ENCODE measurements around the gene CNKSR3. TPM values are rescaled to one million over a fixed set of nuclear protein-coding genes. Genes with fewer than 3 reads are reported as not detected.

Gene CNKSR3
- total RNA-seq, 2 donors from 2014 or later: 5.9 to 8.0 TPM

DNA sequence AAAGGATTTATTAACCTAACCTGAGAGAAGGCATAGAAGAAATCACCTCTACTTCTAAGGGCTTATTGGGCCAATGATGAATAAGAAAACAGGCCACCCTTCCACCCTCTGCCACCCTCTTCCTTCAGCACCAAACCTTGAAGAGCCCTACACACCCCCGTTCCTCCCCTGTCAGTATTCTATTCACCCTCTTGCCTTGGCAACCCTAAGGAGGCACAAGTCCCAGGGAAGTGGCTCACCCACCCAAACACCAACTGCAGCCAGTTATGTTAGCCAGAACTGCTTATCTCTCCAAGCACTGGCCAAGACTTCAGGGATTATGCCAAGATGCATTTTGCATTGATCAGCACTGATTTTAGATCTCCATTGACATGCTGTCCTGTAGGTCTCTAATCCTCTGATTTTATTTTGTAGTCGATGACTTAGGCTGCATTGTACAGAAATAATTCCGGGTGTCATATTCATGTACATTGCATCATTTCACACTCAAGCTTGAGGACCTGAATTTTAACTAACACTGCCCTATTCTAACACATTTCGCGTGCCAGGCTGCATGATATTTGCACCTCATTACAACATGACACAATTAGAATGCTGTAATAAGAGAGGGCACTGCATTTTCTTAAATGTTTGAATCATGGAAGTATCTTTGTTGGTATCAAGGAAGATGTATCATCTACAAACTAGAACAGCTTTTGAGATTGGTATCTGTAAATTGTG lies 15.7 kb downstream of the CNKSR3 start:
- Mint-ChIP-seq H3K27ac (no peak overlapping the region), H3K4me3 (no peak overlapping the region), H3K36me3 (ENCODE audit: low read depth) (peaks cover 6% of the 10 kb centered on the region), H3K27me3 (ENCODE audit: insufficient read depth) (no peaks in the 10 kb centered on the region), H3K9me3 (no peaks in the 10 kb centered on the region), H3K4me1 (no peaks in the 10 kb centered on the region)
- no peaks in the 10 kb centered on the region for H3K4me1 ChIP-seq (ENCODE audit: control insufficient read depth, insufficient read depth, low read length)
- H3K27me3 ChIP-seq (ENCODE audit: control insufficient read depth, insufficient read depth, low read length, poor library complexity, severe bottlenecking): no peaks in the 10 kb centered on the region
- H3K36me3 ChIP-seq (ENCODE audit: control insufficient read depth, insufficient read depth, low read length): no peaks in the 10 kb centered on the region
- 69 to 89% methylated on average over 2 to 5 of the region's 5 CpGs for WGBS, 2 experiments (ENCODE audit: insufficient coverage in 1 of 2, insufficient read length in 1 of 2)
- H3K9me3 ChIP-seq (ENCODE audit: control insufficient read depth, low read length): no peaks in the 10 kb centered on the region
- H3K4me3 ChIP-seq (ENCODE audit: low read length): no peak overlapping the region
- DNase-seq: no peak
- TF ChIP-seq, protein P1, sequence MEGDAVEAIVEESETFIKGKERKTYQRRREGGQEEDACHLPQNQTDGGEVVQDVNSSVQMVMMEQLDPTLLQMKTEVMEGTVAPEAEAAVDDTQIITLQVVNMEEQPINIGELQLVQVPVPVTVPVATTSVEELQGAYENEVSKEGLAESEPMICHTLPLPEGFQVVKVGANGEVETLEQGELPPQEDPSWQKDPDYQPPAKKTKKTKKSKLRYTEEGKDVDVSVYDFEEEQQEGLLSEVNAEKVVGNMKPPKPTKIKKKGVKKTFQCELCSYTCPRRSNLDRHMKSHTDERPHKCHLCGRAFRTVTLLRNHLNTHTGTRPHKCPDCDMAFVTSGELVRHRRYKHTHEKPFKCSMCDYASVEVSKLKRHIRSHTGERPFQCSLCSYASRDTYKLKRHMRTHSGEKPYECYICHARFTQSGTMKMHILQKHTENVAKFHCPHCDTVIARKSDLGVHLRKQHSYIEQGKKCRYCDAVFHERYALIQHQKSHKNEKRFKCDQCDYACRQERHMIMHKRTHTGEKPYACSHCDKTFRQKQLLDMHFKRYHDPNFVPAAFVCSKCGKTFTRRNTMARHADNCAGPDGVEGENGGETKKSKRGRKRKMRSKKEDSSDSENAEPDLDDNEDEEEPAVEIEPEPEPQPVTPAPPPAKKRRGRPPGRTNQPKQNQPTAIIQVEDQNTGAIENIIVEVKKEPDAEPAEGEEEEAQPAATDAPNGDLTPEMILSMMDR (conservative IDR thresholded peaks at IDR 0.05): no peak
- no peak overlapping the region for H3K27ac ChIP-seq (ENCODE audit: low read depth, low read length)
- no peak overlapping the region for H3K9ac ChIP-seq (ENCODE audit: extremely low read depth, low read length, poor library complexity, severe bottlenecking)

DNA sequence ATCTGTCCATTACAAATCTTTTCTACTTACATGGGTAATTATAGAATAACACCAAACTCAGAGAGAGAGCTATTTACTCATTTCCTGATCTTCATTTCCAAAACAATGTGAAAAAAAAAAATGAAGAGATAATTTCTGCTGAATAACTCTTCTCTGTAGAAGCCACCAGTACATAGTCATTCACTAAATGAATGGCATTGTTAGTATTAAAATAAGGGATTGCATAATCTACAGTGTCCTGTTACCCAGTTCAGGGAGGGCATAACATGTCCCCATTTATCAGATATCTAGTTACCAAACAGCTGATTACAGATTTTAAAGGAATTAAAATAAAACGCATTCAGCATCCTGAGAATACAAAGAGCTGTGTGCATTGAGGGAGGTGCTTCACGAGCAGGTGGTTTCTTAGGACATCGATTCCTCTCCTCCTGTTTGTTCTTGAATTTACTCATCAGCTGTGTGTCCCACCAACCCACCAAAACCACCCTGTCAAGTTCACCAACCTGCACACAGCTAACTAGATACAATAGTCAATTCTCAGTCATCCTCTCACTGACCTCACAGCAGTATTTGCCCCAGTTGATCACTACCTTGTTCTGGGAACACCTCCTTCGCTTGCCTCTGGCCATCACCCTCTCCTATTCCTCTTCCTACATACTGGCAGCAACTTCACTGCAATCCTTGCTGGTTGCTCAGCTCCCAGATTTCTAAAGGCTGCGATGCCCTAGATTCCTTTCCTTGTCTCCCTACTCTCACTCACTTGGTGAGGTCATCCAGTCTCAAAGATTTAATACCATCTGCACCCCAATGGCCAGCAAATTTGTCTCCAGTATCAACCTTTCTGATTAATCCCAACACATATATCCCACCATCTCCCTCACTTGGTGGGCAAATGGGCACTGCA lies 18.7 kb downstream of the CNKSR3 start:
- Mint-ChIP-seq H3K36me3 (ENCODE audit: low read depth) (peaks cover 6% of the 10 kb centered on the region), H3K4me3 (no peak overlapping the region), H3K27ac (no peak overlapping the region), H3K9me3 (no peaks in the 10 kb centered on the region), H3K27me3 (ENCODE audit: insufficient read depth) (no peaks in the 10 kb centered on the region), H3K4me1 (no peaks in the 10 kb centered on the region)
- H3K4me1 ChIP-seq (ENCODE audit: control insufficient read depth, insufficient read depth, low read length): no peaks in the 10 kb centered on the region
- no peak for DNase-seq
- TF ChIP-seq, protein P1 (conservative IDR thresholded peaks at IDR 0.05): no peak
- 94 to 100% methylated on average over 2 to 5 of the region's 5 CpGs for WGBS, 2 experiments (ENCODE audit: insufficient coverage in 1 of 2, insufficient read length in 1 of 2)
- no peaks in the 10 kb centered on the region for H3K27me3 ChIP-seq (ENCODE audit: control insufficient read depth, insufficient read depth, low read length, poor library complexity, severe bottlenecking)
- H3K27ac ChIP-seq (ENCODE audit: low read depth, low read length): no peak overlapping the region
- H3K9ac ChIP-seq (ENCODE audit: extremely low read depth, low read length, poor library complexity, severe bottlenecking): no peak overlapping the region
- H3K9me3 ChIP-seq (ENCODE audit: control insufficient read depth, low read length): no peaks in the 10 kb centered on the region
- H3K36me3 ChIP-seq (ENCODE audit: control insufficient read depth, insufficient read depth, low read length): no peaks in the 10 kb centered on the region
- H3K4me3 ChIP-seq (ENCODE audit: low read length): no peak overlapping the region

DNA sequence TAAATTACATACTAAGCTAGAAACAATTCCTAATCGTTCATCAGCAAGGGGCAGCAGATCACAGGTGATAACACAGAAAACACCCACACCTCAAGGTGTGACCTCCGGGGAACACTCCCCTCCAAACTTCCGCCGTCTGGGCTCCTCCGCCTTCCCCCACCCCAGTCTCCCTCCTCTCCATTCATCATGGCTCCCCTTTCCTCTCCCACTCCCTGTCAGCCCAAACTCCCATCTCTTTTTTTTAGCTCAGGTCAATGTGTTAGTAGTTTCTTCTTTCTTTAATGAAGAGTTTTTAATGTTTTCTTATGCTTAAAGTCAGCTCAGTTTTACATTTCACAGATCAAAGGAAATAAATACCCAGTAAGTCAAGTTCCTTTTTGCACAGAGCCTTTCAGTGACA lies 20.7 kb downstream of the CNKSR3 start:
- Histone ChIP-seq H3K27ac (ENCODE audit: low read depth, low read length) (no peak overlapping the region), H3K9me3 (ENCODE audit: control insufficient read depth, low read length) (no peaks in the 10 kb centered on the region), H3K4me3 (ENCODE audit: low read length) (no peak overlapping the region), H3K27me3 (ENCODE audit: control insufficient read depth, insufficient read depth, low read length, poor library complexity, severe bottlenecking) (no peaks in the 10 kb centered on the region), H3K4me1 (ENCODE audit: control insufficient read depth, insufficient read depth, low read length) (no peaks in the 10 kb centered on the region), H3K36me3 (ENCODE audit: control insufficient read depth, insufficient read depth, low read length) (no peaks in the 10 kb centered on the region), H3K9ac (ENCODE audit: extremely low read depth, low read length, poor library complexity, severe bottlenecking) (no peak overlapping the region)
- Mint-ChIP-seq H3K4me3 (no peak overlapping the region), H3K27ac (no peak overlapping the region), H3K4me1 (no peaks in the 10 kb centered on the region), H3K9me3 (no peaks in the 10 kb centered on the region), H3K27me3 (ENCODE audit: insufficient read depth) (no peaks in the 10 kb centered on the region), H3K36me3 (ENCODE audit: low read depth) (peaks cover 4% of the 10 kb centered on the region)
- WGBS, 2 experiments (ENCODE audit: insufficient coverage in 1 of 2, insufficient read length in 1 of 2): 98 to 100% methylated on average over 4 to 5 of the region's 5 CpGs
- TF ChIP-seq, protein P1 (conservative IDR thresholded peaks at IDR 0.05): no peak
- no peak for DNase-seq

All from endodermal cell (in vitro differentiated cells).